Pancreas (tissue), 10 donors: Measurements from ENCODE around the gene GSTCD. TPM values are rescaled to one million over a fixed set of nuclear protein-coding genes. Genes with fewer than 3 reads are reported as not detected.

ENCODE experiments used
- ATAC-seq, 4 donors: fragments of 200-7000 bp; cut with Tn5 transposase; one replicate each; pipeline versions ENCODE4 v1.8.0 to v1.9.1; 2020; ENCODE audit warnings: mild to moderate bottlenecking in 4 of 4, moderate library complexity in 4 of 4
- DNase-seq, 6 donors: peaks; one replicate each; pipeline ENCODE4 v3.0.0-alpha.2; 2020
- FAIRE-seq: peaks from 2 replicates; lab custom pipeline; 2012; peaks lifted over from hg19 to GRCh38; lab: Jason Lieb, UNC
- H3K27ac ChIP-seq, 4 donors: fragments of 200-600 bp; sonication (generic); 1 replicate in 3 of 4; 2 replicates in 1 of 4; pipeline versions ENCODE4 v1.5.0 to v1.8.0; 2020
- H3K27me3 ChIP-seq, 4 donors: fragments of 200-600 bp; one replicate each; pipeline ENCODE4 v1.8.0; 2021
- H3K36me3 ChIP-seq, 3 donors: fragments of 200-600 bp; sonication (generic) in 1 of 3; one replicate each; pipeline versions ENCODE4 v1.5.0 to v1.8.0; 2020 to 2021
- H3K4me1 ChIP-seq, 3 donors: fragments of 200-600 bp; one replicate each; pipeline ENCODE4 v1.8.0; 2021
- H3K4me3 ChIP-seq, 4 donors: fragments of 200-600 bp; sonication (generic) in 2 of 4; one replicate each; pipeline versions ENCODE4 v1.5.0 to v1.8.0; 2020 to 2021
- H3K9me3 ChIP-seq, 4 donors: fragments of 200-600 bp; one replicate each; pipeline ENCODE4 v1.8.0; 2021
- CTCF ChIP-seq, 4 donors: fragments of 200-600 bp; sonication (generic) in 3 of 4; IDR thresholded peaks; one replicate each; pipeline versions ENCODE4 v1.5.0 to v1.8.0; 2021; ENCODE audit warnings: antibody characterized with exemption in 4 of 4
- WGBS, 2 donors: extraction: QIAGEN DNeasy Blood & Tissue Kit; methylation state at CpG; one replicate each; pipeline ENCODE4 v1.1.7; 2013; 5-methylcytosine and 5-hydroxymethylcytosine counted together
- intact Hi-C, 3 donors: fragments of 100-400 bp; cut with DNase I; formaldehyde crosslinking; loops; one replicate each; pipeline versions ENCODE4 v1.11.1 to v1.14.2; 2022
- polyA plus RNA-seq, 2 donors: library from polyadenylated mRNA; stranded (reverse); fragments of 200-250 nt; gene quantifications; one replicate each; pipeline ENCODE4 v1.2.3, GENCODE V29; 2013
- total RNA-seq, 6 donors: library from RNA; stranded (reverse); fragmentation: NEBNext Ultra II Directional in 4 of 6; extraction: Animal tissue kit (Norgen Biotek cat#: 25700) in 4 of 6; gene quantifications; one replicate each; pipeline versions ENCODE4 v1.2.1 to v1.2.4, GENCODE V29; 2021 to 2023
- donor health status: healthy with polysubstance abuse.
- donor health status: DM: no; HTN: no; CAD: no; lungs with moderate emphysema.
- donor health status: DM: no; HTN: no; CAD: no.
- donor health status: control.
- donor health status: control.
- donor health status: Bipolar disorder and iron deficiency.
- donor health status: DM: yes; HTN: yes; CAD: no.
- donor health status: DM: no; HTN: no; CAD: no.
- donor health status: DM: no; HTN: no; CAD: no.
- donor health status: DM: yes; HTN: yes; CAD: no.

Gene GSTCD
- total and polyA plus RNA-seq, 8 donors = 1.3 to 5.7 (median 2.8) TPM

DNA sequence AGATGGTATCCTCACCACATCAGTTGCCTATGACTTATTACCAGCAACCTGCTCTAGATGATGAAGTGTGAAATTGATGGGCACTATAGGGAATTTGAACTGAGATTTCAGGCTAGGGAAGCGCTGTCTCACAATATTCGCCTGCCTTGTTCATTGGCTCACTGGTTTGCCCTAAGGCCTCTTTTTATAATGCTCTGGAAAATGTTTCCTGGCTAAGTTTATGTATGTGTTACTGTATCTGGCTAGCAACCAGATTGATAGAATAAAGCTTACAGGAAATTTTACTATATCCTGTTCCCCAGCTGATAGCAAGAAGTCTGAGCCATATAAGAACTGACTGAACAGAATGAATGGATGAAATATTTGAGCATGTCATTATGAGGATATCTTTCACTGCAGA, 71.6 kb downstream of the GSTCD start:
- Histone ChIP-seq H3K27me3 (no peaks in the 10 kb centered on the region), H3K36me3 (no peaks in the 10 kb centered on the region), H3K27ac (no peak overlapping the region), H3K9me3 (no peaks in the 10 kb centered on the region), H3K4me1 (no peaks in the 10 kb centered on the region), H3K4me3 (no peak overlapping the region)
- 92 to 95% methylated on average over 2 of the region's 2 CpGs for WGBS, 2 donors
- no peak for ATAC-seq
- no peak for FAIRE-seq
- intact Hi-C loops = no loop called here
- TF ChIP-seq CTCF (IDR thresholded peaks at IDR 0.05) = no peak
- no peak for DNase-seq

- Histone ChIP-seq H3K4me3 (no peak overlapping the region), H3K27ac (no peak overlapping the region), H3K9me3 (no peaks in the 10 kb centered on the region), H3K4me1 (no peaks in the 10 kb centered on the region), H3K36me3 (no peaks in the 10 kb centered on the region), H3K27me3 (no peaks in the 10 kb centered on the region)
- 85 to 89% methylated on average over 2 of the region's 2 CpGs for WGBS, 2 donors
- DNase-seq = no peak
- intact Hi-C loops = no loop called here
- no peak for ATAC-seq
- no peak for TF ChIP-seq CTCF (IDR thresholded peaks at IDR 0.05)
- no peak for FAIRE-seq
Measured at GRCh38 chr4:105784761-105785160, 76.2 kb downstream of the GSTCD start.

- ATAC-seq (no peak), FAIRE-seq (no peak), DNase-seq (no peak)
- H3K27ac ChIP-seq = no peak overlapping the region
- no peaks in the 10 kb centered on the region for H3K4me1 ChIP-seq
- no peak for TF ChIP-seq CTCF (IDR thresholded peaks at IDR 0.05)
- intact Hi-C loops = no loop called here
- no peaks in the 10 kb centered on the region for H3K36me3 ChIP-seq
- H3K9me3 ChIP-seq = no peaks in the 10 kb centered on the region
- no peaks in the 10 kb centered on the region for H3K27me3 ChIP-seq
- no peak overlapping the region for H3K4me3 ChIP-seq
Measured at GRCh38 chr4:105785792-105786191, 77.2 kb downstream of the GSTCD start.

DNA sequence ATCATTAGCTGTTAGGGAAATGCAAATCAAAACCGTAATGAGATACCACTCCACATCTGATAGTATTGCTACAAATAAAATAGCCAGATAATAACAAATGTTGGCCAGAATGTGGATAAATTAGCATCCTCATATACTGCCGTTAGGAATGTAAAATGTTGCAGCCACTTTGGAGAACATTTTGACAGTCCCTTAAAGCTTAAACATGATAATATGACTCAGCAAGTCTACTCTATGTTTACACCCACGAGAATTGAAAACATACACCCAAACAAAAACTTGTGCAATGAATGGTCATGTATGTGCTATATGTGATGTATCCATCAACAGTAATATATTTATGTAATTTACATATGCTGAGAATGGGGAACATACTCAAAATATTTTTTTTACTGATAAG, 78.2 kb downstream of the GSTCD start:
- no peak for TF ChIP-seq CTCF (IDR thresholded peaks at IDR 0.05)
- Histone ChIP-seq H3K36me3 (no peaks in the 10 kb centered on the region), H3K27me3 (no peaks in the 10 kb centered on the region), H3K4me1 (no peaks in the 10 kb centered on the region), H3K27ac (no peak overlapping the region), H3K4me3 (no peak overlapping the region), H3K9me3 (no peaks in the 10 kb centered on the region)
- DNase-seq (no peak), ATAC-seq (no peak), FAIRE-seq (no peak)
- intact Hi-C loops = no loop called here
- WGBS, 2 donors = 86 to 94% methylated on average over 3 of the region's 3 CpGs

GRCh38 chr4:105797225-105797624, 88.6 kb downstream of the GSTCD start:
- no peak for FAIRE-seq
- no peaks in the 10 kb centered on the region for H3K9me3 ChIP-seq
- intact Hi-C loops = no loop called here
- TF ChIP-seq CTCF (IDR thresholded peaks at IDR 0.05) = no peak
- WGBS, 2 donors = 100% methylated on average over 1 of the region's 1 CpG
- no peak for ATAC-seq
- H3K27me3 ChIP-seq = no peaks in the 10 kb centered on the region
- DNase-seq = no peak
- no peaks in the 10 kb centered on the region for H3K4me1 ChIP-seq
- H3K36me3 ChIP-seq = no peaks in the 10 kb centered on the region
- H3K4me3 ChIP-seq = no peak overlapping the region
- no peak overlapping the region for H3K27ac ChIP-seq
